Activated CD8-positive, alpha-beta memory T cell treated with anti-CD3 and anti-CD28 coated beads for 36 hours (primary cell): ENCODE data around the gene RB1. TPM values are rescaled to one million over a fixed set of nuclear protein-coding genes. Genes with fewer than 3 reads are reported as not detected.

ENCODE experiments used
- CTCF ChIA-PET: fragments of 350-600 bp; sonication (Branson Sonifier 250); formaldehyde crosslinking; loops from one replicate; lab custom pipeline; 2021; ENCODE audit warnings: antibody characterized with exemption; lab: Charles Lee
- POLR2A ChIA-PET: fragments of 350-600 bp; sonication (Branson Sonifier 250); formaldehyde crosslinking; loops from one replicate; lab custom pipeline; 2021; ENCODE audit warnings: antibody characterized with exemption; lab: Charles Lee
- total RNA-seq, 2 experiments: library from RNA; stranded (reverse); gene quantifications; one replicate each; pipeline ENCODE4 v1.2.3, GENCODE V29; 2021

The RB1 gene
- total RNA-seq, 2 experiments from 2014 or later, result 34.1 to 36.9 TPM

DNA sequence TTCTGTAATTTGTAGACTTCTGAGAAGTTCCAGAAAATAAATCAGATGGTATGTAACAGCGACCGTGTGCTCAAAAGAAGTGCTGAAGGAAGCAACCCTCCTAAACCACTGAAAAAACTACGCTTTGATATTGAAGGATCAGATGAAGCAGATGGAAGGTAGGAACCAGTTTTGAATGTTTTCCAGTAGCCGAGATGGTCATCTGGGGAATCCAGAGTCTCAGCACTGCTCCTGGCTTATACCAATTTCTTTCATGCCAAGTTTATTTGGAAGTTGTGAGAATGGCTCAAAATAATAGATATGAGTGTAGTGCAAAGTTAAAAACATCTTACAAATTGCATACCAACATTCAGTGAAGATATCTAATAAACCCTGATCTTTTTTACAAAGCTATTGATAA, 173.1 kb downstream of the RB1 start:
- POLR2A ChIA-PET, result no interaction called here

DNA sequence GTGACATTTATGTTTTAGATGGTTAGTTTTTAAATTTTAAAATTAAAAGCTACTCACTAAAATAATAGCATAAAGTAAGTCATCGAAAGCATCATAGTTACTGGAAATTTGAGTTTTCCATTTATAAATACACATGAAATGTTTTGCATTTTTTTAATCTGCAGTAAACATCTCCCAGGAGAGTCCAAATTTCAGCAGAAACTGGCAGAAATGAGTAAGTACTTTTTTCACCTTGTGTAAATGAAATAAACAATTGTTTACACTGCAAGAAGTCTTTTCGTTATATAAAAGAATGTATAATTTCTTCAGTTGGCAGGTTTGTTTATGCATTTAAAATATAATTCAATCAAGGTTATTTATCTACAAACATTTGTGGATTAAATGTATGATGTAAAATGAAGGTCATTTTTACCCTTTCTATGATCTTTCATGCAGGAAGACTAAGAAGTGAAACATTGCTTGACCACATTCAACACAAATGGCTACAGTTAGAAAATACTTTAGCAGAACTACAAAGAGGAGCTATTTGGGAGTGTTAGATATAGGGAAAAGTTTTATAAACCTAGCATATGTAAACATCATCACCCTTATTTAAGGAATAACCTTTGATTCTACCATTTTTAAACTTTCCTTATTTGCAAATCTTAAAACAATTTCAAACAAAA, 173.8 kb downstream of the RB1 start:
- CTCF ChIA-PET, result no interaction called here
- POLR2A ChIA-PET, result no interaction called here

More for the DNA sequence above, 173.1 kb downstream of the RB1 start:
- CTCF ChIA-PET, result no interaction called here

DNA sequence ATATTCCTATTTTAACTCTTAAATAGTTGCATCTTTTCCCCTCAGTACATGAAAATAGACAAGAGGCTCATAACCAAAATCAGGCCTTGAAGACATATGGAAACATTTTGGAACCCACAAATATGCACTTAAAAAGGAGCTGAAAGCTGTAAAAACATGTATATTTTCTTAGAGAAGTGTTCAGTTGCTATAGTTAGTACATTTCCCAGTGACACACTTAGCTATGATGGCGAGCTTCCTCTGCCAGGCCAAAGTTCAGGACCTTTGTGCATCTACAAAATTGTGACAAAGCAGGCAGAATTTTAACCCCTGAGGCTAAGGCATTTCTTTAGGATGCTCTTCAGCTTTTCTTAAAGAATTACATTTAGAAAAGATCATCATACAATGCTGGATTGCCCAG, 174.8 kb downstream of the RB1 start:
- POLR2A ChIA-PET, result no interaction called here

DNA sequence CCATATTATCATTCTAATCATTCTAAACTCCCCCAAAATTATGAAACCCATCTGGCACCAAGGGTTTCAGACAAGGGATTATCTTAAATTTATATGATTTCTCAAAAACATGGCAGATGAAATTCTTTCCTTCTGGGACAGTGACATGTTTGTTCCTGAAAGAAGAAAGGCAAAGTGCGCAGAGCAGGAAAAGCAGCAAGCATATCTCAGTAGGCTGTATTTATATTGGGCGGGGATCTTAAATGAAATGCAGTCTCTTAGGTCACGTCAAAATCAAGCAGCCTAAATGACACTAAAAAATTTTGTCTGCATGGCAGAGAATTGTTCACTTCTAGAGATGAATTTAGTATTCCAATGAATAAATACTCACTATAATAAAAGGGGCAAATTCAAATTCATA, 180.0 kb downstream of the RB1 start:
- CTCF ChIA-PET, result no interaction called here
- POLR2A ChIA-PET, result no interaction called here

More for the DNA sequence above, 174.8 kb downstream of the RB1 start:
- CTCF ChIA-PET, result no interaction called here

DNA sequence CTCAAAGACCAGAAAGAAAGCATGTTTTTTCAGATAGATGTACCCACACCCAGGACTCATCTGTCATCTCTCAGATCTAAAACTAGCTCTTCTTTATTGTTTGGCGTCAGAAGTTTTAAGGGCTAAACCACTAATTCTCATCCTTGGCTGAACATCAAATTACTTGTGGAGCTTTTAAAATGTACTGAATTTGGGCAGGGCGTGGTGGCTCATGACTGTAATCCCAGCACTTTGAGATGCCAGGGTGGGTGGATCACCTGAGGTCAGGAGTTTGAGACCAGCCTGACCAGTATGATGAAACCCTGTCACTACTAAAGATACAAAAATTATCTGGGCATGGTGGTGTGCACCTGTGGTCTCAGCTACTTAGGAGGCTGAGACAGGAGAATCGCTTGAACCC, 181.9 kb downstream of the RB1 start:
- CTCF ChIA-PET, result no interaction called here

DNA sequence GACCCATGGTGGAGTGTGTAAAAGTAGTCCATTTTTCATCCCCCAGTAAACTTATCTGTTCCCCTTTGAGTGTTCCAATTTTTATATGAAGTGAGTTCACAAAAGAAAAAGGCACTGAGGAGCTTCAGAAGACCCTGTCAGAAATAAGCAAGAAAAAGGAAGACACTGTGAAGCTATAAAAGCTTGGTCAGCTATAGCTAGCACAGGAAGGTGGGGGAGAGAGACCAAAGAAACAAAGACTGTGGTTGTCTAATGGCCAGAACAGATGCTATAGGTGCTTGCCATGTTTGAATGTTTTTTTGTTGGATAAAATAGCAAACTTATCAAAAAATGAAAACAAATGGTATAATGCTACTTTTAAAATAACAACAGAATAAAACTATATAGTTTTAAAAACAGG, 182.8 kb downstream of the RB1 start:
- ChIA-PET CTCF (interaction anchor here (1.2 kb wide), 1 partner anchor 46 kb away, joined by 3 read pairs; the partner anchor contains the start of gene RCBTB2), POLR2A (no interaction called here)

More for the DNA sequence above, 181.9 kb downstream of the RB1 start:
- POLR2A ChIA-PET, result no interaction called here

DNA sequence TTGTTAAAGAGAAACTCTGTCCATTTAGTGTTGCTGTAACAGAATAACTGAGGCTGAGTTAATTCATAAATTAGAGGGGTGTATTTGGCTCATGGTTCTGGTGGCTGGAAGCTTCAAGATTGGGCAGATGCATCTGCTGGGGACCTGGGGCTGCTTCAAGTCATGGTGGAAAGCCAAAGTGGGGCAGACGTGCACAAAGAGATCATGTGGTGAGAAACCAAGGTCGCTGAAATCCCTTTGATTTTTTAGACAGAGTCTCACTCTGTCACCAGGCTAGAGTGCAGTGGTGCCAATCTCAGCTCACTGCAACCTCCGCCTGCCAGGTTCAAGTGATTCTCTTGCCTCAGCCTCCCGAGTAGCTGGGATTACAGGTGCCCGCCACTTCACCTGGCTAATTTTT, 183.3 kb downstream of the RB1 start:
- ChIA-PET POLR2A (no interaction called here), CTCF (interaction anchor here (1.2 kb wide), 1 partner anchor 46 kb away, joined by 3 read pairs; the partner anchor contains the start of gene RCBTB2)

DNA sequence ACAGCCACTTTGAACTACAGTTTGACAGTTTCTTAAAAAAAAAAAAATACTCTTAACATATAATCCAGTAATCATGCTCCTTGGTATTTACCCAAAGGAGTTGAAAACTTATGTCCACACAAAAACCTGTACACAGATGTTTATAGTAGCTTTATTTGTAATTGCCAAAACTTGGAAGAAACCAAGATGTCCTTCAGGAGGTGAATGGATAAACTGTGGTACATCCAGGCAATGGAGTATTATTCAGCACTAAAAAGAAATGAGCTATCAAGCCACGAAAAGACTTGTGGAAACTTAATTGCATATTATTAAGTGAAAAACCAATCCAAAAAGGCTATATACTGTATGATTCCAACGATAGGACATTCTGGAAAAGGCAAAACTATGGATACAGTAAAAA, 184.4 kb downstream of the RB1 start:
- ChIA-PET CTCF (no interaction called here), POLR2A (no interaction called here)

DNA sequence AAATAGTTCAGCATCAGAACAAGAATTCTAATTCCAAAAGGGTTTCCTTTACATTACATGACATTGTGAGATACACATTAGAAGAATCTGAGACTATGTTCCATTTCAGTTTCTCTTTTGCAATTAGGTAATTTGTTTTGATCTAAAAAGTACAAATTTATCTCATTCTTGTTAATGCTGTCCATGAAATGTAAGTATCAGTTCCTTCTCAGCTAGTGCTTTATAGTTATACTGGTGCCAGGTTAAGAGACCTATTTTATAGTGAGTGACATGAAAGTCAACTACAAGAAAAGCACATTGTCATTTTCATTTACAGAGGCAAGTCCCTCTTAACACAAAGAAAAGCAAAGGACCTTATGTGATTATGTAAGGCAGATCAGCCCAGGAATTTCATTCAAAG, 185.4 kb downstream of the RB1 start:
- ChIA-PET CTCF (no interaction called here), POLR2A (no interaction called here)

DNA sequence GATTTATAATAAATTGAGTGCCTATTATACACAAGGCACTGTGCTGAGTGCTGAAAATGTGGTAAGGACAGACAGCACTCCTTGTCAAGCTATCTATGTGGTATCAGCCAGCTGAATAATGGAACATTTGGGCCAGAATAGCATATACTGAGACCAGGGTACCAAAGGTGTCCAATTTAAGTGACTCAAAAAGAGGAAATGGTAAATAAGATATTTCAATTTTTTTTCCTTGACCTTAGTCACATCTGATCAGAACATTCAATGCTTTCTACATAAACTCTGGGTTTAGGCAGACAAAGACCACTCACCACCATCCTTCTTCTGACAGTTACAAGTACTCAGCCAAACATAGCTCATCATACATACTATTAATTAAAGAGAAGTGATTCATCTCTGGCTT, 186.1 kb downstream of the RB1 start:
- CTCF ChIA-PET, result no interaction called here
- POLR2A ChIA-PET, result no interaction called here

DNA sequence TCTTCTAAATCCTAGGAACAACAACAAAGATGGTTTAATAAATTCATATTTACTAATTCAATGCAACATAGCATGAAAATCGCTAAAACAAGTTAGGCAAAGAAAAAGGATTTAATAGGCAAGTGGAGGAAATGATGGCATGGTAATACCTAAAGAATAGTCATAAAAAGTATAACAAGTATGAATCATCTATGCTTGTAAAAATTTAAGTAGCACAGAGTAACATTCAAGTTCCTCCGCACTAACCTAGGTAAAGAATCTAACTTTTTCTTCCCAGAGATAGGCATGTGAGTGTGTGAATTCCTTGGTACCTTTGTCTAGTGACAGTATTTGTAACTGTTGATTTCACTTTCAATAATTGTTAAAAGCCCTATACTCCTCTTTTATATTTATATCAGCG, 186.7 kb downstream of the RB1 start:
- POLR2A ChIA-PET, result no interaction called here
- CTCF ChIA-PET, result no interaction called here

DNA sequence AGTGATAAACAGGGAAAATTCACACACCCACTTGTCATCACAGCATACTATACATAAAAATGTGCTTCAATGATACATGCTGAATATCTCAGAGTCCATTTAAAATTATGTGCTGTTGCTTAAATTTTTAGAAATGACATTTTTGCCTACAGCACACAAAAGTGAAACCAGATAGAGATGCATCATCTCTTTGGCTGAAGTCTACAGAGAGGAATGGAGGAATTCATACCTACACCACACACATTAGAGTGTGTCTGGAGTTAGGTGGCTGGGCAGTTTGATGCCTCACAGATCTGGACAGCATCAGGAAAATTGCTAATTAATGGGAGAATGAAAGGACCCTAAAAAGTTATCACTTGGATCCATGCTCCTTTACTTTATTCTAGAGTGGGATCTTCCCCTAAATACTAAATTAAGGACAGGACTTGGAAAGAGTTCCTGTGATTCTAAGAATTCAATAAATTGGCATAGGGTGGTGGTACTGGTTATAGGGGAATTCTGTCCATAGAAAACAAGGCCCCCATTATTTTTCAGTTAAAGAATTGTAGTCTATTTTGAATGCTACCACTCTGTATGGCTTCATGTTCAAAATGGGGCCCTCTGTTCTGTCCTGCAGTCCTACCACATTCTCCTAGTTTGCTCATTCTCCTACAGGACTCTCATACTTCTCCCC, 188.0 kb downstream of the RB1 start:
- CTCF ChIA-PET, result no interaction called here
- POLR2A ChIA-PET, result interaction anchor here (0.8 kb wide), 1 partner anchor 13 kb away, joined by 3 read pairs; no protein-coding TSS in a partner anchor

DNA sequence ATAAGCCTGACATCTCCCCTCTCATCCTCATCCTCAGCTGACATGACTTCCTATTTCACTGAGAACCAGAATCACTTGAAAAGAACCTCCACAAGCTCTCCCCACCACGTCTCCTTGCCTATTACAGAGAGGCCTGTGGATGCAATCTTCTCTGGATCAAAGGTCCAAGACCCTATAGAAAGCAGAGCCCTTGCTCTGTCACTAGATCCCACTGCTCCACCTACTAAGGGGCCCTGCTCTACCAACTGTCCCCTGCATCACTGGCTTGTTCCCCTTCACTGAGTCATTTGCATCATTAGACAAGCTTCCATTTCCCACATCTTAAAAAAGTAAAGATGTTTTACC, 188.5 kb downstream of the RB1 start:
- POLR2A ChIA-PET, result interaction anchor here (0.8 kb wide), 1 partner anchor 13 kb away, joined by 3 read pairs; no protein-coding TSS in a partner anchor
- CTCF ChIA-PET, result no interaction called here

DNA sequence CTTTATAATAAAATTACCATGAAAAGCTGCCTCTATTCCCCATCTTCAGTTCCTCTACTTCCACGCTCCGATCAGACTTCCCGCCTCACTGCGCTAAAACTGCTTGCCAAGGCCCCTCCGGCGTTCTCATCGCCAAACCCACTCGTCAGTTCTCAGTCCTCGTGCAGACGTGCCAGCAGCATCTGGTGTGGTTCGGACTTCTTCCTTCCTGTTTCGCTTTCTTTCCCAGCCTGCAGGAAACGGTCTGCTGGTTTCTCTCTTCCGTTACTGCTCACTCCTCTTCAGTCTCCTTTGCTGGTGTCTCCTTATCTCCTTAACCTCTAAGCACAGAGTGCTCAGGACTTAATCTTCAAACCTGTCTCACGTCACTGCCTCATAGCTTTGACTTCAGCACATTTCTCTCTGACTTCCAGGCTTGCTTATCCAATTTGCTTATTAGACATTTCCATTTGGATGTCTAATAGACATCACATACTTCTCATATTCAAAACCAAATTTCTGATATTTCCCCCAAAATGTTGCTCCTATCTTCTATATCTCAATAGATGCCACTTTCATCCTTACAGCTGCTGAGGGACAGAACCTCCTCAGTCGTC, 189.0 kb downstream of the RB1 start:
- ChIA-PET POLR2A (interaction anchor here (0.8 to 1.4 kb wide), 2 partner anchors 12 to 13 kb away, joined by 3 read pairs; no protein-coding TSS in a partner anchor), CTCF (no interaction called here)

DNA sequence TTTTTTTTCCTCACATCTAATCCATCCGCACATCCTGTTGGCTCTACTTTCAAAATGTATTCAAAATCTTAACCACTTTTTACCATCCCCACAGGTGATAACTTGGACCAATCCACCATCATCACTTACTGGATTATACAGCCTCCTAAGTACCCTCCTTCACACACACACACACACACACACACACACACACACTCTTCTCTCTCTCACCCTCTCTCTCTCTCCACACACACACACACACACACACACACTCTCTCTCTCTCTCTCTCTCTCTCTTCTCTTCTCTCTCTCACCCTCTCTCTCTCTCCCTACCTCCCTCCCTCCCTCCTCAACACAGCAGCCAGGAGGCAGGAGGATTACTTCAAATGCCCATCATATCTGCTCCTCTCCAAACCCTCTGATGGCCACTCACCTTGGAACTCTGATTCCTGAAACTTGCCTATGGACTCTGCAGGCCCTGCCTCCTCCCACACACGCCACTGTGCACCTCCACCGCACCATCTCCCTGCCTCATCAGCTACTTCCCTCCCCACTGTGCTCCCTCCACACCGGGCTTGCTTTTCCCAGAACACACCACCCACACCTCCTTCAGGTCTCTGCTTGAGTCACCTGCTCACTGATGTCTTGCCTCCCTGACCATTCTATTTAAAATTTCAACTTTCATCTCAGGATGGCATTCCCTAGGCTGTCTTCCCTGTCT, 189.7 kb downstream of the RB1 start:
- ChIA-PET CTCF (no interaction called here), POLR2A (interaction anchor here (1.4 kb wide), 1 partner anchor 12 kb away, joined by 3 read pairs; no protein-coding TSS in a partner anchor)

DNA sequence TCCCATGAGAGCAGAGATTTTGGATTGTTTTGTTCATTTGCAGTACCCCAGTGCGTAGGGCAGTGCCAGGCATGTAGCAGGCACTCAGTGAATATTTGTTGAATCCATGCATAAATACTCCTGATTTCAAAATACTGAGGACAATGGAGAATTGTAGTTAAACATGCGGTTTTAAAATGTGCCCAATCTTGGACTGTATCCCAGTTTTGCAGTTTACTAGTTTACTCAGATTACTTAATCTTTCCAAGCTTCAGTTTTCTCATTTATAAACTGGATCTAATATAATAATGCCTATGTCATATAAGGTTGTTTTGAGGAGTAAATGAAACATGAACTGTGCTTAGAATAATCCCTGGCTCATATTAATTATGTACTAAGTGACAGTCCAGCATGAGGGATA, 190.3 kb downstream of the RB1 start:
- ChIA-PET POLR2A (interaction anchor here (1.4 kb wide), 1 partner anchor 12 kb away, joined by 3 read pairs; no protein-coding TSS in a partner anchor), CTCF (no interaction called here)

DNA sequence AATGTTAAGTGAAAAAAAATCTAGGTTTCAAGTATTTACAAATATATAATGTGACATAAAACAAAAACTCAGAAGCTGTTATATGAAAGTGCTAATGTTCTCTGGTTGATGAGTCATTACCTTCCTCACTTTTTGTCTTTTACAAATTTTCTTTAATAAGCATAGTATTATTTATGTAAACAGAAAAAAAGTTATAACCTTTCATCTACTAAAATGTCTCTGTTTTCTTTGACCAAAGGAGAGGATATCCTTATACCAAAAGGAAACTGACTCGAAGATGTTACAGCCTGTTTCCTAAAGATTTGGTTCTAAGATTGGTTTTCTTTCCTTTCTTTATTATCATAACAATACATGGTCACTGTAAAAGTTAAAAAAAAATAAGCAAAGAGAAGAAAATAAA, 191.3 kb downstream of the RB1 start:
- ChIA-PET CTCF (interaction anchor here (1.0 kb wide), 1 partner anchor 97 kb away, joined by 4 read pairs; no protein-coding TSS in a partner anchor), POLR2A (no interaction called here)

DNA sequence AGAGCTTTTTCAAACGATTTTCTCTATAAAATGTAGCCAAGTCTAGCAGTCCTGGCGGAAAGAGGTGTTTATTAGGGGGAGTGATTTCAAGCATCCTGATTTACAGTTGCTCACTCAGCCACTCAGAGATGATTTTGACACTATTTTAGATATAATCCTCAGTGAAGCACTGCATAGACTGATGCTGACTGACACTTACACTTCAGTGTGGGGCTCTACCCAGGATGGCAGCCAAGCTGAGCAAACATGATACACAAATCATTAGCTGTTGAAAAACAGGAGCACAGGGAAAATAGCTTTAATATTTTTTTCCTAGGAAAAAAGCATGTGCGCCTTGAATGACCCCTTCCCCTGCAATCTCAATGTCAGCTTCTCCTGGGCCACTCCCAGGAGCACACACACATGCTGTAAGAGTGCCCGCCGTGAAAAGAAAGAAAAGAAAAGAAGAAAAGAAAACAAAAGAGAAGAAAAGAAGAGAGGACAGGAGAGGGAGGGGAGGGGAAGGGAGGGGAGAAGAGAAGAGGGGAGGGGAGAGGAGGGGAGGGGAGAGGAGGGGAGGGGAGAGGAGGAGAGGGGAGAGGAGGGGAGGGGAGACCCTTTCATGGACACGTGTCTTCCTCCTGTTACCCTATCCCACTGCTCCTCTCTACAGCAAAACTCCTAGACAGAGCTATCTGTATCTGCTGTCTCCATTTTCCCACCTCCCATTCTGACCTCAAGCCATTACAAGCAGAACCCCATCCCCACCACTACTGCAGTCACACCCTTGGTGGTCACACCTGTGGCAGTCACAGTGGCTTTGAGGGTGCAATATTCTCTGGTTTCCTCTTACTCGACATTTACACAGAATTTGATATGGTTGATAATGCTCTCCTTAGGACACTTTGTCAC, 193.0 kb downstream of the RB1 start:
- ChIA-PET POLR2A (no interaction called here), CTCF (no interaction called here)

DNA sequence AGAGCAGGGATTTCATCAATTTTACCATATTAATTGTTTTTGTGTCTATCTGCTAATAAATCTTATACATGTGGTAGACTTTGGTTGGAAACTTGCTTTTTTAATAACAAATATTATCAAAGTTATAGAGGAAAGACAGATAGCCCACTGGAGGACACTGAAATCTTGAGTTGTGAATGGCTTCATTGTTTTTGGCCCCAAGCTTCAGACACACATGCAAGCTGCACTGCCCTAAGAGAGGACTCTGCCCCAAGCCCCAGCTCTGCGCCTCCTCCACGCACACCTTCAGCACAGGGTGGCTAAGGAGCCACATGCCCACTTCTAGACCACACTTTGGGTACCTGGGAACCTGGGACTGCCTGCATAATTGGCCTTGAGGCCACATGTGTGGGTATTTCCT, 194.1 kb downstream of the RB1 start:
- ChIA-PET POLR2A (no interaction called here), CTCF (interaction anchor here (0.7 kb wide), 1 partner anchor 247 kb away, joined by 3 read pairs; no protein-coding TSS in a partner anchor)
